ENCODE data around the gene SEZ6L2. TPM values are rescaled to one million over a fixed set of nuclear protein-coding genes. Genes with fewer than 3 reads are reported as not detected.
A peak's percentile ranks its signal among the peaks of the same experiment; 100 is the strongest.
"Not testable (repeated sequence)": the region's sequence is repeated elsewhere in the genome, so short reads cannot be mapped to it uniquely, and the experiment has no call there.

SEZ6L2 gene
- polyA plus RNA-seq (ENCODE audit: insufficient read length), result 3.3 TPM

DNA sequence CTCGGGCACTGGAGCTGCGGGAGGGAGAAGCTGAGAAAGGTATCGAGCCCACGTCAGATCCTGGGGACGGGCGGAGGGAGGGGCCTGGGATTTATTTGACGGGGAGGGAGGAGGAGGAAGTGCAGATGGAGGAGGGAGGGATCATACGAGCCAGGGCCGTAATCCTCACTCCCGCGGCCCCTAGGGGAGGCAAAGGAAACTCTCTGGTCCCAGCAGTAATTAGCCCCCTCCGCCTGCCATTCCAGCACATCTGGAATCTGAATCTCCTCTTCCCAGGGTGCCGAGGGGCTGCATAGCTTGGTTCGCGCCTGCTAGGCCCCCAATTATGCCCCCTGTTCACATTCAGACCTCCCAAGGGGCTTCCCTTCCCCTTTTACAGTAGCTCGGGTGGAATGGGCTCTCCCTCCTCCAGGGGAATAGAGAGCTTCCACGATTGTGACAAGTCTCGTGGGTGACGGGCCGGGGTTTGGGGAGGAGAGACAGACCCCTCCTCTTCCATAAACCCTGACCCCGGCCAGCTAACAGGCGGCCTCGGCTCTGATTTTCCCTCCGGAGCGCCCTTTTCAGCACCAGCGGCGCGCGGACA, at the start of gene SEZ6L2:
SEZ6L2 (minus strand) TSS at position 35 of the 586 bp plus-strand sequence. CDS start 531 bp downstream, outside the sequence.
- DNase-seq, result peak; percentile 78

DNA sequence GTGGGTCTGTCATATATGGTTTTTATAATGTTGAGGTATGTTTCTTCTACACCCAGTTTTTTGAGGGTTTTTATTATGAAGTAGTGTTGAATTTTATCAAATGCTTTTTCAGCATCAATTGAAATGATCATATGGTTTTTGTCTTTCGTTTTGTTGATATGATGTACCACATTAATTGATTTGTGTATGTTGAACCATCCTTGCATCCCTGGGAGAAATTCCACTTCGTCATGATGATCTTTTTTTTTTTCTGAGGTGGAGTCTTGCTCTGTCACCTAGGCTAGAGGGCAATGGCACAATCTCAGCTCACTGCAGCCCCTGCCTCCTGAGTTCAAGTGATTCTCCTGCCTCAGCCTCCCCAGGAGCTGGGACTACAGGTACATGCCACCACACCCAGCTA, 48.5 kb upstream of the SEZ6L2 start:
- DNase-seq, result no peak

GRCh38 chr16:29943846-29944799, 44.8 kb upstream of the SEZ6L2 start:
- DNase-seq, result peak; percentile 31

DNA sequence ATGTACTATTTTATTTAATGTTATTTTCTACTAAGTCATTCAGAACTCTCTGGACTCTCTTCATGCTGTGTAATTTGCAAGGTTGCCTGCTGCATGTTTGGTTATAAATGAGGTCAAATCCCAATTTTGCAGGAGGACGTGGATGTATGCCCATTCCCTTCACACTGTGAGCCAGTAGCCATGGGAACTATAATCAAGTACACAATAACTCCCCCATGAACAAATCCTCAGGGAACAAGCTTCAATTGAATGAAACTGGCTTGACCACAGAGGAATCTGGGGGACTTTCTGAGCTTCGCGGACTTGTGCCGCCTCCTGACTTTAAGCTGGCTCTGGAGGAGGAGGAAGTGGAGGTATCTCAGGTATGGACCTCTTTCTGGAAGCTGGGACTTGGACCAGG, 41.3 kb upstream of the SEZ6L2 start:
- no peak for DNase-seq

DNA sequence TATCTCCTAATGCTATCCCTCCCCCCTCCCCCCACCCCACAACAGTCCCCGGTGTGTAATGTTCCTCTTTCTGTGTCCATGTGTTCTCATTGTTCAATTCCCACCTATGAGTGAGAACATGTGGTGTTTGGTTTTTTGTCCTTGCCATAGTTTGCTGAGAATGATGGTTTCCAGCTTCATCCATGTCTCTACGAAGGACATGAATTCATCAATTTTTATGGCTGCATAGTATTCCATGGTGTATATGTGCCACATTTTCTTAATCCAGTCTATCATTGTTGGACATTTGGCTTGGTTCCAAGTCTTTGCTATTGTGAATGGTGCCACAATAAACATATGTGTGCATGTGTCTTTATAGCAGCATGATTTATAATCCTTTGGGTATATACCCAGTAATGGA, 32.4 kb upstream of the SEZ6L2 start:
- DNase-seq, result not testable (repeated sequence)

DNA sequence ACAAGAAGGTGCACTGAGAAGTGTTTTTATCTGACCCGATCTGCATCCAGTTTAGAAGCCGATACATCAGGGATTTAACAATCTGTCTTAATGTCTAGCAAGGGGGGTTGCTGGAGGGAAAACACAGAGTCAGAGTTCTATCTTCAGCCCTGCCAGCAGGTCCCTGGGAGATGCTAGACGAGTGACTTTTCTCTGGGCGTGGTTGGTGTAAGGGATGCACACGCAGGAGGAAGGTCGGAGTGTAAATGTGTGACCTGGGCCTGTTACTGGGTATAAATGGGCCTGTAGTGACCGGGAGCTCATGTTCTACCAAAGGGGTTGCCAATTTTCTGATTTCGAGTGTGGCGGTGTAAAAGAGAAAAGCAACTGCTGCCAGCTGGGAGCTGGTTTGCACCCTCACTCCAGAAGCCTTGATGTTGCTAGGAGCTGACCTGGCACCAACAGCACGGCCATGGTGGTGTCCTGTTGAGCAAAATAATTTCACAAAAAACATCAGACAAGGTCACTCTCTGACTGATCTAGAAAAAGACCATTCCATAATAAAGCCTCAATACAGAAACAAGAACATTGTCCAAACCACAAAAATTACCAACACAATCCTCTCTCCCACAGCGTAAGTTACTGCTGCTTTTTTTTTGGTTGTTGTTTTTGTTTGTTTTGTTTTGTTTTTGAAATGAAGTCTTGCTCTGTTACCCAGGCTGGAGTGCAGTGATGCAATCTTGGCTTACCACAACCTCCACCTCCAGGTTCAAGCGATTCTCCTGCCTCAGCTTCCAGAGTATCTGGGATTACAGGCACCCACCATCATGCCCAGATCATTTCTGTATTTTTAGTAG, 27.9 kb upstream of the SEZ6L2 start:
- DNase-seq, result no peak

- DNase-seq, result peak; percentile 54
Measured at GRCh38 chr16:29926711-29927052, 27.3 kb upstream of the SEZ6L2 start.

GRCh38 chr16:29925781-29926710, 26.7 kb upstream of the SEZ6L2 start, which contains the start of gene KCTD13:
Gene KCTD13, minus strand, starts transcription at chr16:29926226. Its CDS starts 193 bp downstream, at chr16:29926033.
- peak; percentile 87 for DNase-seq

- peak; percentile 15 for DNase-seq
Measured at GRCh38 chr16:29925105-29925756, 25.9 kb upstream of the SEZ6L2 start.

DNA sequence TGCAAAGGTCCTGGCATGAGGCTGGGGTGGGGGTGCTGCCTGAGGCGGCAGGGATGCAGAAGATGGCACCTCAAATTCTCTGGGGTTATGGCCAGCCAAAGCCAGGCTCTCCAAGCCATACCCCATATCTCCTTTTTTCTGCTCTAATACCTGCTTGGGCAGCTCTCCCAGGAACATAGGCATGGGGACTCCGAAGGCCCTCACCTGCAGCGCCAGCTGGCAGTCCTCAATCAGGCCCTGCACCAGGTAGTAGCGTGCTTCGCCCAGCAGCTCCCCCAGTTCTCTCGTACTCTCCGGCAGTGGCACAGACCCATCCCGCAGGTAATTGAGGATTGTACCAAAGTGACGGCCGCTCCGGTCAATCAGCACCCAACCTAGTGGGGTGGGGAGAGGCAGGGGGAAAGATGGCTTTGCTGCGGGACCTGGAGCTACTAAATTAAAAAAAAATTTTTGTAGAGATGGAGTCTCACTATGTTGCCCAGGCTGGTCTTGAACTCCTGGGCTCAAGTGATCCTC, 23.7 kb upstream of the SEZ6L2 start:
- no peak for DNase-seq

- no peak for DNase-seq
Measured at GRCh38 chr16:29922326-29922725, 23.0 kb upstream of the SEZ6L2 start.

DNA sequence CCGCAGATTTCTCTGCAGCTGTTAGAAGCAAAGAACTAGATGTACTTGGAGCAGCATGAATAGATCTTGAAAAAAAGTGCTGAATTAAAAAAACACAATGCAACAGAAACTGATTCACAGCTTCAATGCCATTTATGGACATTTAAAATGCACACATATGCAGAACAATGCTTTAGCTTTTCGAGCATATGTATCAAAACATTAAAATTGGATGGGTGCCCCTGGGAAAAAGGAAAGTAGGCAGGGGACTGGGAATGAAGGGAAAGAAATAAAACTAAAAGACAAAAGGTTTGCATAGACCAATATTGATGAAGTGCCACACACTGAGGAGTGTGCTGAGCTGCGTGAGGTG, 21.7 kb upstream of the SEZ6L2 start:
- no peak for DNase-seq

DNA sequence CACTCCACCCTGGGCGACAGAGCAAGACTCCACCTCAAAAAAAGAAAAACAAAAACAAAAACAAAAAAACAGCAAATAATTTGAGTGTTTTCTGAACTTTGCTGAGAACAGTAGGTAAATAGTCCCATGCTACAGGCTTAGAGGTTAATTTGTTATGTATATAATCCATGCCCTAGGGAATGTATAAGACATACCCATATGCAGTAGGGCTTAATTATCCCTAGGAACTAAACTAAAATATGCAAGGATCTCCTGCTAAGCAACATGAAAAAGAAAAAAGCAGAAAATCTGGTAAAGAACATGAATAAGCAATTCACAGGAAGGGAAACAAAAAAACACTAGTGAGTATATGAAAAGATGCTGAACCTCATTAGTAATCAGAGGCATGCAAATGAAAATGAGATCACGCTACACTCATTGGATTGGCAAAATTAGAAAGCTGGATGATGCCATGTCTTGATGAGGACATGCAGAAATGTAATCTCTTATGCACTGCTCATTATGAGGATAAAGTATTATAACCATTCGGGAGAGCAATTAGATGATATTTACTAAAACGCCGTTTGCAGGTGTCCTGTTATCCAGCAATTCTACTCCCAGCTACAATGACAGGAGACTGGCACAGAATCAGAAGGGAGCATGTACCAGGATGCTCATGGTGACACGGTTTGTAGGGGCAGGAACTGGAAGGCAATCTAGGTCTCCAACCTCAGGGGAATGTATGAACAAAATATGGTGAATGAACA, 21.1 kb upstream of the SEZ6L2 start:
- DNase-seq, result no peak

DNA sequence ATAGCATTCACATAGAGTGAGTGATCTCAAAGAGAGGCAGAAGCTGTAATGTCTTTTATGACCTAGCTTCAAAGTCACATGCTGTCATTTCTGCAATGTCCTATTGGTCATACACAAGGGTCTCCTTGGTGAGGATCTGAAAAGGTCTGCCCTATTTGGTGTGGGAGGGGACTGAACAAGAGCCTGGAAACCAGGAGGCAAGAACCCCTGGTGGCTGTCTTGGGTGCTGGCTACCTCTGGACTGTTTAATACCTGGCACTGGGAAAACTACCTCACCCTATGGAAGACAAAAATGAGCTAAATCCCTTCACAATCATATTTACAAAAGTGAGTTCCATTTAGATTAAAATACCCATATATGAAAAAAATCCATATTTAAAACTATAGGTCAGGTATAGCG, 17.6 kb upstream of the SEZ6L2 start:
- DNase-seq, result no peak

- DNase-seq, result no peak
Measured at GRCh38 chr16:29915590-29916247, 16.4 kb upstream of the SEZ6L2 start.

DNA sequence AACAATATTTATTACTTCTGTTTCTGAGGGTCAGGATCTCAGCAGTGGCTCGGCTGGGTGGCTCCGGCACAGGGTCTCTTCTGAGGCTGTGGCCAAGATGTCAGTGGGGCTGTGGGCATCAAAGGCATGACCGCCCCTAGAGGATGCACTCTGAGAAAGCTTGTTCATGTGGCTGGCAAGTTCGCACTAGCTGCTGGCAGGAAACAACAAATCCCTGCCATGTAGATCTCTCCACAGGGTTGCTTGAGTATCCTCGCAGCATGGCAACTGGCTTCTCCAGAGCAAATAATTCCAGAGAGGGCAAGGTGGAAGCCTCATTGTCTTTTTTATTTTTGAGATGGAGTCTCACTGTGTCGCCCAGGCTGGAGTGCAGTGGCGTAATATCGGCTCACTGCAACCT, 14.2 kb upstream of the SEZ6L2 start:
- DNase-seq, result no peak

- DNase-seq, result no peak
Measured at GRCh38 chr16:29912087-29912486, 12.7 kb upstream of the SEZ6L2 start.

DNA sequence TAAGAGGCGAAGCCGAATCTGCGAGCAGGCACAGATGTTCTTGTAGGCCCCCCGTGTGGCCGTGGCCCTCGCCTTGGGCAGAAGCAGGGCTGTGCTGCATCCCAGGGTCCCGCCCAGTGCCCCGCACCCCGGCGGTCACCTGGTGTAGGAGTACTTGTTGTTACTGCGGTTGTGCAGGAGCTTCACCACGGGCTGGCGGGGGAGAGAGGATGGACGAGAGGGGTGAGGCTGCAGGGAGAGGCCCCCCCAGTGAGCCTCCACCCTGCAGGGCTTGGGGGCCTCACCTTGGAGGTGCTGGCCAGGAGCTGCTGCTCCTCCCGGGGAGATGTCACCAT, 12.3 kb upstream of the SEZ6L2 start:
- no peak for DNase-seq

- no peak for DNase-seq
Measured at GRCh38 chr16:29910819-29911675, 11.7 kb upstream of the SEZ6L2 start.

Data from hindlimb muscle (tissue), 1 donor.